GM21786 (cell line): ENCODE measurements around the gene SERP2.

Source experiments
- ATAC-seq: cut with Tn5 transposase; IDR thresholded peaks from one replicate; pipeline ENCODE4 v1.9.1; 2021; ENCODE audit not compliant: unreplicated experiment

The SERP2 gene

GRCh38 chr13:44386913-44387556, 13.4 kb downstream of the SERP2 start:
- no peak for ATAC-seq

- no peak for ATAC-seq
Observed at GRCh38 chr13:44388427-44389059, 14.9 kb downstream of the SERP2 start.

GRCh38 chr13:44389060-44389666, 15.5 kb downstream of the SERP2 start:
- ATAC-seq: no peak

GRCh38 chr13:44389876-44390275, 16.3 kb downstream of the SERP2 start:
- no peak for ATAC-seq

- ATAC-seq: no peak
Observed at GRCh38 chr13:44393391-44393790, 19.8 kb downstream of the SERP2 start.

- no peak for ATAC-seq
Observed at GRCh38 chr13:44394658-44395057, 21.0 kb downstream of the SERP2 start.

- ATAC-seq: no peak
Observed at GRCh38 chr13:44395976-44396694, 22.5 kb downstream of the SERP2 start.

- no peak for ATAC-seq
Observed at GRCh38 chr13:44396701-44397580, 23.3 kb downstream of the SERP2 start.

GRCh38 chr13:44397766-44398223, 24.2 kb downstream of the SERP2 start:
- no peak for ATAC-seq

GRCh38 chr13:44398606-44399005, 25.0 kb downstream of the SERP2 start:
- ATAC-seq: no peak

GRCh38 chr13:44399074-44399473, 25.4 kb downstream of the SERP2 start:
- no peak for ATAC-seq

GRCh38 chr13:44400736-44401135, 27.1 kb downstream of the SERP2 start:
- no peak for ATAC-seq

GRCh38 chr13:44401577-44401976, 28.0 kb downstream of the SERP2 start:
- ATAC-seq: no peak

GRCh38 chr13:44402899-44403445, 29.3 kb downstream of the SERP2 start:
- ATAC-seq: no peak

- ATAC-seq: no peak
Observed at GRCh38 chr13:44403461-44404056, 29.9 kb downstream of the SERP2 start.

GRCh38 chr13:44404261-44405132, 30.9 kb downstream of the SERP2 start:
- no peak for ATAC-seq

GRCh38 chr13:44406617-44407016, 33.0 kb downstream of the SERP2 start:
- no peak for ATAC-seq

GRCh38 chr13:44407379-44407778, 33.8 kb downstream of the SERP2 start:
- ATAC-seq: no peak

- no peak for ATAC-seq
Observed at GRCh38 chr13:44407891-44408290, 34.3 kb downstream of the SERP2 start.
